GM15510 (cell line): ENCODE results near the gene CEP89.

Source experiments
- POLR2A ChIP-seq: IDR thresholded peaks from 3 replicates; pipeline ENCODE4 v1.6.1; 2011; ENCODE audit warnings: borderline replicate concordance; ENCODE audit not compliant: insufficient read length; ENCODE audit errors: extremely low read depth

The CEP89 gene

DNA sequence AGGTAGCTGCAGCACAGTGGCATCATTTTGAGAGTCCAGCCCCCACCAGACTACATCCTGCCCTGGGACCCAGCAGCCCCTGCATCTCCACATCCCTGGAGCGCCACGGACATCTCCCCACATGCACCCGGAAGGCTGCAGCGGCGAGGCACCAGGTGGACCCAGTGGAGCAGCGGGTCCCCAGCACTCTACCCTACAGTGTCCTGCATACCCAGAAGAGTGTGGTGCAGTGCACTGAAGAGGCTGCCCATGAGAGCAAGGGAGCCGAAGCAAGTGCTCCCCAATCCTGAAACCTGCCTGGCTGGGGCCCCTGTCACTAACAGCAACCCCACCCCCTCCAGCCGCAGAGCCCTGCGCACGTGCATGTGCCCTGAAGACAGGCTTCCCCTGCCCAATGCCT, 80.9 kb downstream of the CEP89 start:
- TF ChIP-seq POLR2A: no peak

DNA sequence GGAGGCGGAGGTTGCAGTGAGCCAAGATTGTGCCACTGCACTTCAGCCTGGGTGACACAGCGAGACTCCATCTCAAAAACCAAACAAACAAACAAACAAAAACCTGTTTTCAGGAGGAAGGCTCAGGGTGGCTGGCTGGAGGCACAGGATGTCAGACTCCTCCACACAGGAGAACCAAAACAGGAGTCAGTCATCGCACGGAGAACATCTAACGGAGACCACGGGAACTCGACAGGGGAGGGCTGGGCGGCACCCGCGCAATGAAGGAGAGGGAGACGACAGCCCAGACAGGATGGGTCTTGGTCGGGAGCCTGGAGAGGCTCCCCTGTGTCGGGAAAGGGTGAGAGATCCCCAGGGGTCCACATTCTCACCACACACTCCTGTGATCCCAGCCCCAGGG, 81.4 kb downstream of the CEP89 start:
- no peak for TF ChIP-seq POLR2A

DNA sequence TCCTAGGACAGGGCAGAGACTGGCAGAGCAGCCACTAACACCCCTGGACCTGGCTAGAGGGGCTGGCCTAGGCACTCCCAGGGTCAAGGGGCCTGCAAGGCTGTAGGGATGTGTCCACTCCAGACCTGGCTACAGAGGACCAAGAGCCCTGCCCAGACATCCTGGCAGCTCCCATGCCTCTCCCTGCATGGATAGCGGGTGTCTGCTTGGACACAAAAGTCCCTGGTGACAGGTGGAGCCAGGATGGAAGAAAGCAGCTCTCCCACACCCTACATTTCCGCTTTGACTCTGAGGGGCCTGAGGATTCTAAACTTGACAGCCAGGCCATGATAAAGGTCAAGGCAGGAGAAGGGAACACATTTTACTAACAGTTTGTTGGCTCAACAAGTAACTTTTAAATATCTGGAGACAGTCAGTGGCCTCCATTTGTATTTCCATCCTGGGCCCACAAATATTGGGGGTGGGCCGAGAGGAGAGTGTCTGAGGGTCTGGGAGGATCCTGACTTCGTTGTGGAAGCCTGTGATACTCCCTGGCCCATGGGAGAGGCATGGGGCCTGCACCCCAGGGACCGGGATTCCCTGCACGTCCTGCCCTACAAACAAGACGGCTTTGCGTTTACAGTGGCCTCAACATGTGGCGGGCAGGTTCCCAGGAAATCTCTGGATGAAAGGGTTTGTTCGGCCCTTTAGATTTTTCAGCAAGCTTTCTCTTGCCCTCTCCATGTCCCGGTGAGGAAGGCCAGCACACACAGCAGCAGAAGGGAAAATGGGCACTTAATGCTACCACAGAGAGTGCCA, 82.4 kb downstream of the CEP89 start:
- TF ChIP-seq POLR2A: no peak

DNA sequence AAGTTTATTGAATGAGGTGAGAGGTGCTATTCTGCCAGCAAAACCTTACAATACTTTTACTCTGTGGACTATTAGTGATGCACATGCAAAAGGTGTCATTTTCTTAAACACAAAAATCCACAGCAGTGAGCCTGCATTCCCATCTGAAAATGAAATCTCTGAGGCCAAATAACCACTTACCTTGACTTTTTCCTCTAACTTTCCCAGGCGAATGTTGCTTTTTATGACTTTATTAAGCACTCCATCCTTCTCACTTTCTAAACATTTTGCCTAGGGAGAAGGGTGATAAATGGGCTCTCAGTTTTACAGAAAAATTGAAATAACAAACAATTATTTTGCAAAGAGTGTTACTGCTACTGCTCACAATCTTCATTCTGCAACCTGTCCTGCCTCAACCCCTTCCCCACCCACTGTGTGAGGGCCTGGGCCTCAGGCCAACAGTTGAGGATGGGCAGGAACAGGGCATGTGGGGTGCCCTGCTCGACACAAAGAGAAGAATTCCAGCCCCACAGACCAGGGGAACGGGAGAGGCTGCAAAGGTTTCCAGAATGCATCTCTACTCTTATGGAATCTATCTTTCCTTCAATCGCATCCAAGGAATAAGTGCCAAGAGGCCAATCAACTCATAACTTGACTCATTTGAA, 84.1 kb downstream of the CEP89 start:
- no peak for TF ChIP-seq POLR2A

DNA sequence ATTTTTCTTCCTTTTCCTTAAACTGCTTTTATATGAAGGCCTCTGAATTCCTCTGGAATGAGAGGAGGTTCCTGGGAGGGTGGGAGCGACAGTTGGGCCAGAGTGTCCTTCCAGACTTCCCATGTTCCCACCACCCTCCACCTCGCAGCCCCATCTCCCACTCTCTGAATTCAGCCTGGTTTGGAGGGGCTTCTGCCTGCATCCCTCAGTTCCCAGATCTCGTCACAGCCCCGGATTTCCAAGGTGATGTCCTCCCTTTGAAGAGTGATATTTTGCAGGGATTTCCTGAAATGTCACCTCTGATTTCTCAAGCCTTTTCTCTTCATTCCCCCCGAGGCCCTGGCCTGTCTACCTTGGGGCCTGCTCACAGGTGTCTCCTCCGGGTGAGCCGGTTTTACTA, 85.5 kb downstream of the CEP89 start:
- no peak for TF ChIP-seq POLR2A

DNA sequence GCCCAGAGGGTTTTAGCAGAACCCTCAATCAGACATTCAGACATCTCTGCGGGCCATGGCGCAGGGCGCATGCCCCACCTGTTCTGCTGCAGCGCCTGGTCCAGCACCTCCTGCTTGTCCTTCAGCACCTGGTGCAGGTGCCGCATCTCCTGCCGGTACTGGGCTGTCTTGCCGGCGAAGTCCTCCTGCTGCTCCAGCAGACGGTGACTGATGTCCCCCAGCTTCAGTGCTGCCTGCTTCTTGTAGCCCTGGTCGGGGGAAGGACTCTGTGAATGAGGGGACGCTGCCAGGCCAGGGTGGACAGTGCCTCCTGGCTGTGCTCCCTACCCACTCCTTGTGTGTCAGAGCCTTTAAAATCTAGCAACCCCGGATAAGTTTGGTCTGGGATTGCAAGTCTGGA, 90.0 kb downstream of the CEP89 start:
- TF ChIP-seq POLR2A: no peak

DNA sequence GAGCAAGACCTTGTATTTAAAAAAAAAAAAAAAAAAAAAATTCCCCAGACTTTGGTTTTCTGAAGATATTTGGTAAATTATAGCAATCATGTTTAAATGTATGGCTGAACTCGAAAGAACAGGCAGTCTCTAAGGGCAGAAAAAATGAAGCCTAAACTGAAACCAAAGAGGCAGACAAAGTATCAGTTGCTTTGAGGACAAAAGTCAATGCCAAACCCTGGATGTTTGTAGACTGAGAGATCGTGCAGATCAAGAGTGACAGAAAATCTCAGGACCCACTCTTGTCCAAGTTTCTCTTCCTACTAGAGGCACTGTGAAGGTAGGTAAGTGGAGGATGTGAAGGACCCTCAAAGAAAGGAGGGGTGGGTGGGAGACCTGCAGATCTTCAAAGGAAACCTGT, 91.1 kb downstream of the CEP89 start:
- TF ChIP-seq POLR2A: no peak

DNA sequence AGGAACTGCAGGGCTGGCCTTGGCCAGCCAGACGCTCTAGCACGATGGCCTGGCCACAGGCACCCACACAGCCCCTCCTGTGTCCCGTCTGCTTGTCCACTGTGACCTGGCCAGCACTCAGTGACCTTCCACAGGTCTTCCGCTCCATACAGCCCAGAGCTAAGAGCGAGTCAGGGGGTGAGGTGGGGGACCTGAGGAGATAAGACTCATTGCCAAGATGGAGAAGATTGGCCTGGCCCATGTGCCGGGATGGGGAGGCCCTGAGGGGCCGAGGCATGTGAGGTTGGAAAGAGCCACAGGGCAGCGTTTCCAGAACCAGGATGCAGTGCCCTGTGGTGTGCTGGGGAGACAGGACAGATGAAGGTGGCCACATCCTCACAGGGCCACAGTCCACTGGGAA, 92.0 kb downstream of the CEP89 start:
- no peak for TF ChIP-seq POLR2A

DNA sequence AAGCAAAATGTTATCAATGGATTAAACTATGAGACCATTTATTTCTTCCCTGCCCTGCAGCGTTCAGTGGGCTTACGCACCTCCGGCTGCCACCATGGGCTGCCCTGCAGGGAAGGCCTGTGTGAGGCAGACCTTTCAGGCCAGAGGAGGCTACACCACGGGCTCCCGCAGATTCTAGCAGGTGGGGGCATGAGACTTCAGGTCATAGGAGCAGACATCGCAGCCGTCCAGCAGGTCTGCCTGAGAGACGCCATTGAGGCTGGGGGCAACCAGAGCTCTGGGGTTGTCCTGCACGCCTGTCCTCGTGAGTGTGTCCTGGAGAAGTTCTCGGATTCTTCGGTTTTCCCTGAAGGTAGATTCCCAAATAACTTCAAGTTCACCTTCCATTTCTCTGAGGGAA, 92.8 kb downstream of the CEP89 start:
- no peak for TF ChIP-seq POLR2A

DNA sequence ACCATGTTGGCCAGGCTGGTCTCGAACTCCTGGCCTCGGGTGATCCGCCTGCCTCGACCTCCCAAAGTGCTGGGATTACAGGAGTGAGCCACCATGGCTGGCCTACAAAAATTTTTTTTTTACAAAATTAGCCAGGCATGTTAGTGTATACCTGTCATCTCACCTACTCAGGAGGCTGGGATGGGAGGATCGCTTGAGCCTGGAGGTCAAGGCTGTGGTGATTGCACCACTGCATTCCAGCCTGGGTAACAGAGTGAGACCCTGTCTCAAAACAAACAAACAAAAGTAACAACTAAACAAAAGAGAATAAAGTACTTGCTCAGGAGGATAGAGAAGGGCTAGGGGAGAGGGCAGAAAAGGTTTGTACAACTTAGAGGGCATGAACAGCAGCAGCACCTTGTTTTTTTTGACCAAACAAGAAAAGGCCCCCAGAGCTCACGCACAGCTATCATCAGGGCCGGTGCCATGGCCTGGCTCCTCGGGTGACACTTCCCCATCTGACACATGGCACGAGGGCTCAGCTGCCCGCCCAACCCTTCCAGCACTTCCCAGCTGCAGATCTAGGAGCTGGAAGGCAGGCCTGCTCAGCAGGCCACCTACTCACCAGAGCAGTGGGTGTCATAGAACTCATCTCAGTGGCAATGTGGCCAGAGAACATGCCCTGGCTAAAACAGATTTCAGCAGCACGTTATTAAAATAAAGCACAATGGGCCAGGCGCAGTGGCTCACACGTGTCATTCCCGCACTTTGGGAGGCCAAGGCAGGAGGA, 93.6 kb downstream of the CEP89 start:
- TF ChIP-seq POLR2A: no peak

DNA sequence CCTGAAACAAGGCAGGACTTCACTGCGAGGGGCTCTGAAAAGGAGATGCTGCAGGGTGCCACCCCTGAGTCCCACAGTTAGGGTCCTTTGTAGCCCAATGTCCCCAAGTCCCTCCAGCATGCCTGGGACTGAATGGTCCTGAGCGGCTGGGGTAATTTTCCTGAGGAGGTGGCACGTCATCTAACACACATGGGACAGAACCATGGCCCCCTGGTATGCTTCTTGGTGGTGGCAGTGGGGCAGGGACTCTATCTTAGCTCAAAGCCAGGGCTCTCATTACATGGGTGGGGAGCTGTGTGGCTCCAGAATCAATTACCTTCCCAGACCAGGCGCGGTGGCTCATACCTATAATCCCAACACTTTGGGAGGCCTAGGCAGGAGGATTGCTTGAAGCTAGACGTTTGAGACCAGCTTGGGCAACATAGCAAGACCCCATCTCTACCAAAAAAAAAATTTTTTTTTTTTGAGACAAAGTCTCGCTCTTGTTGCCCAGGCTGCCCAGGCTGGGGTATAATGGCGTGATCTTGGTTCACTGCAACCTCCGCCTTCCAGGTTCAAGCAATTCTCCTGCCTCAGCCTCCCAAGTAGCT, 94.3 kb downstream of the CEP89 start:
- no peak for TF ChIP-seq POLR2A

DNA sequence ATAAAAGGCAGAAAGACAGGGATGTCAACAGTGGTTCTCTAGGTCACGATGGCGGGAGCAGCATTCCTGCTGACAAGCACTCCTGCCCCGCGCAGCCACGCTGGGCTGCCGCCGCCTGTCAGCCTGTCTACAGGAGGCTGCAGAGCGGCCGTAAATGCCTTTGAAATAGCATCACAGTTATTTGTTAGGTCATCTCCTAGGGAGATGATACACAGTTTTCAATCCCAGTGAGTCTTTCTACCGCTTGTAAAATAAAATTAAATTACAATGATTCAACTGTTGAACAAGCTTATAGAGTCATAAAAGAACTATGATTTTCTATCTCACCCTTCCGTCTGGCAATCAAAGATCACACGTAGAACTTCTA, 94.9 kb downstream of the CEP89 start:
- TF ChIP-seq POLR2A: no peak

DNA sequence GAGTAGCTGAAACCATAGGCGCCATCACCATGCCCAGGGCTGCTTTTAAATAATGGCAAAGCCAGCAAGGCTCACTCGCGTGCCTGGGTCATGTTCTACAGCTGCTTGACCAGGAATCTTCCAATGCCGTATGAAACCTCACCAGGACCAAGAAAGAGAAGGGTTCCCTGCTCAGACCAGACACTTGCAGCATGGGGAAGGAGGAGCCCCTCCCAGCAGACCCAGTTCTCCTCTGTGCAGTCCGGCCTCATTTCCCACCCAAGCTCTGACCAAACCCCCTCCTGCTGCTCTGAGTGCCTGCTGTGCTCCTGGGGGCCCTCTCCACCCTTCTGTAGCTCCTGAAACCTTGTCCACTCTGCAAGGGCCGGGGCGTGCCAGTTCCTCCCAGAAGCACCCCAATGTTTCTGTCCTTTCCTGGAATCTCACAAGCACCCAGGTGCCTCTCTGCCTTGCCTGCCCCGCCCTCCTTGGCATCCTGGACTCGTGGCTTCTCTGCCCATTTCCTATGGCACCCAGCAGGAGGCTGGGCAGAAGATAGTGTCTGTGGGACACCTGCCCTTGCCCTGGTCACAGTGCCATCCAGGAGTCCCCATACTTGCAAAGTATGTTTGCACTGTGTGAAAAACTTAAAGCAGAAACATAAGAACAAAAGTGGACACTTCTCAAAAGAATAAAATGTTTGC, 95.4 kb downstream of the CEP89 start:
- no peak for TF ChIP-seq POLR2A

DNA sequence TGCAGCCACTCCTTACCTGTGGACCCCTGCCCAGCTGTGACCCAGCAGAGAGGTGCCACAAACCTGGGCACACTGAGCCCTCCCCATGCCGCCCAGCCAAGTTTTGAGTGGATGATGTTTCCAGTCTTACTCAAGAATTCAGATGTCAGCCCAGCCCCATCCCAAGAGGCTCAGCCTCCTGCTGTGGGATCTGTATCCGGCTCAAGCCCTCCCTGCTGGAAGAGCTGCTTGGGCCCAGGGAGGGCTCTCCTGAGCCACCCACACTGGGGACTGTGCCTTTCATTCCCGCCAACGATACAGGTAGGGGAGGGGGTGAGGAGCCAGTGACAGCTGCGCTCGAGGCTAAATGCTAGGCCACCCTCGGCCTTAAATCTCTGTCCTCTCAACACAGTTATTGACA, 96.3 kb downstream of the CEP89 start:
- no peak for TF ChIP-seq POLR2A

DNA sequence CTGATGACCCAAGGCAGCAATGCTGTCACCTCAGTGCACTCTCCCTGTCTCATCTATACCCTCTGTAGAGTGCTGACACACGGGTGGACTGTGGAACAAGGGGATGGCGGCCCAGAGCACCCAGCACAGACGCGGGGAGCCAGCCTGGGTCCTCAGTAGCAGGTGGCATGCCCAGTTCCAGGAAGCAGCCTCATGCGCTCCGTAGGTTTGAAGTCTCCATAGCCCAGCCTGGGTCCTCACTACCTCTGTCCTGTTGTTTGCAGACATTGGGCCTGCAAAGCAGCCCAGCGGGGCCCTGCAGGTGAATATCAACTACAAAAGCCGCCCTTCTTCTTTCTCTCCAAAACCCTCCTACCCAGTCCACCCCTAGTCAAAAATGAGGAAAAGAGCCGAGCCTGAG, 97.2 kb downstream of the CEP89 start:
- no peak for TF ChIP-seq POLR2A
